Lower leg skin (tissue), 3 donors: ENCODE data around the gene FAM167B.

Experiments used
- POLR2A ChIP-seq, 2 donors: fragments of 450-650 bp; IDR thresholded peaks; one replicate each; pipeline ENCODE4 v1.6.1; 2016 to 2017; ENCODE audit warnings: antibody characterized with exemption in 2 of 2, mild to moderate bottlenecking in 1 of 2, moderate library complexity in 1 of 2
- TF ChIP-seq, protein P1 (sequence below), 3 donors: fragments of 450-650 bp; IDR thresholded peaks; one replicate each; pipeline ENCODE4 v1.5.1; 2016; ENCODE audit warnings: antibody characterized with exemption in 3 of 3, mild to moderate bottlenecking in 3 of 3, moderate library complexity in 2 of 3

GRCh38 chr1:32246888-32247273 is at the start of gene FAM167B:
- TF ChIP-seq, protein P1, sequence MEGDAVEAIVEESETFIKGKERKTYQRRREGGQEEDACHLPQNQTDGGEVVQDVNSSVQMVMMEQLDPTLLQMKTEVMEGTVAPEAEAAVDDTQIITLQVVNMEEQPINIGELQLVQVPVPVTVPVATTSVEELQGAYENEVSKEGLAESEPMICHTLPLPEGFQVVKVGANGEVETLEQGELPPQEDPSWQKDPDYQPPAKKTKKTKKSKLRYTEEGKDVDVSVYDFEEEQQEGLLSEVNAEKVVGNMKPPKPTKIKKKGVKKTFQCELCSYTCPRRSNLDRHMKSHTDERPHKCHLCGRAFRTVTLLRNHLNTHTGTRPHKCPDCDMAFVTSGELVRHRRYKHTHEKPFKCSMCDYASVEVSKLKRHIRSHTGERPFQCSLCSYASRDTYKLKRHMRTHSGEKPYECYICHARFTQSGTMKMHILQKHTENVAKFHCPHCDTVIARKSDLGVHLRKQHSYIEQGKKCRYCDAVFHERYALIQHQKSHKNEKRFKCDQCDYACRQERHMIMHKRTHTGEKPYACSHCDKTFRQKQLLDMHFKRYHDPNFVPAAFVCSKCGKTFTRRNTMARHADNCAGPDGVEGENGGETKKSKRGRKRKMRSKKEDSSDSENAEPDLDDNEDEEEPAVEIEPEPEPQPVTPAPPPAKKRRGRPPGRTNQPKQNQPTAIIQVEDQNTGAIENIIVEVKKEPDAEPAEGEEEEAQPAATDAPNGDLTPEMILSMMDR (IDR thresholded peaks at IDR 0.05): no peak
- no peak for TF ChIP-seq POLR2A (IDR thresholded peaks at IDR 0.05)
